NCI-H2029 (cell line): ENCODE data around the gene LY6G5B.

Experiments used
- DNase-seq: peaks from one replicate; lab custom pipeline; 2025; lab: John Stamatoyannopoulos, UW

The LY6G5B gene

GRCh38 chr6:31669676-31670075, at the start of gene LY6G5B:
Gene LY6G5B, plus strand, starts transcription at chr6:31669976. Its CDS starts 975 bp downstream, at chr6:31670951.
- DNase-seq = no peak

- peak; percentile 84 for DNase-seq
These were observed 49.0 kb upstream of the LY6G5B start, which contains the start of gene PRRC2A for GRCh38 chr6:31620586-31621319. Gene PRRC2A, plus strand, starts transcription at chr6:31620715. Its CDS starts 2,075 bp downstream, at chr6:31622790.

- DNase-seq = no peak
These were observed 48.3 kb upstream of the LY6G5B start for GRCh38 chr6:31621320-31621939.

GRCh38 chr6:31621991-31622390, 47.8 kb upstream of the LY6G5B start:
- DNase-seq = no peak

GRCh38 chr6:31622684-31623091, 47.1 kb upstream of the LY6G5B start:
- no peak for DNase-seq

- DNase-seq = no peak
These were observed 45.7 kb upstream of the LY6G5B start for GRCh38 chr6:31624070-31624469.

GRCh38 chr6:31626952-31627351, 42.8 kb upstream of the LY6G5B start:
- DNase-seq = no peak

- no peak for DNase-seq
These were observed 42.0 kb upstream of the LY6G5B start for GRCh38 chr6:31627690-31628287.

GRCh38 chr6:31629014-31629413, 40.8 kb upstream of the LY6G5B start:
- no peak for DNase-seq

GRCh38 chr6:31630177-31630934, 39.4 kb upstream of the LY6G5B start:
- DNase-seq = no peak

- no peak for DNase-seq
These were observed 38.6 kb upstream of the LY6G5B start for GRCh38 chr6:31631209-31631608.

- DNase-seq = no peak
These were observed 38.0 kb upstream of the LY6G5B start for GRCh38 chr6:31631681-31632278.

- no peak for DNase-seq
These were observed 37.4 kb upstream of the LY6G5B start for GRCh38 chr6:31632279-31632946.

- no peak for DNase-seq
These were observed 36.3 kb upstream of the LY6G5B start for GRCh38 chr6:31633447-31633846.

GRCh38 chr6:31634131-31634530, 35.6 kb upstream of the LY6G5B start:
- DNase-seq = no peak

GRCh38 chr6:31634969-31635575, 34.7 kb upstream of the LY6G5B start:
- no peak for DNase-seq

- no peak for DNase-seq
These were observed 32.8 kb upstream of the LY6G5B start for GRCh38 chr6:31636698-31637596.

- no peak for DNase-seq
These were observed 30.7 kb upstream of the LY6G5B start for GRCh38 chr6:31639043-31639442.

- DNase-seq = no peak
These were observed 30.3 kb upstream of the LY6G5B start for GRCh38 chr6:31639449-31639861.

- DNase-seq = no peak
These were observed 29.2 kb upstream of the LY6G5B start for GRCh38 chr6:31640612-31641011.
